ENCODE data around the gene BBOX1.
"Not testable (repeated sequence)": the region's sequence is repeated elsewhere in the genome, so short reads cannot be mapped to it uniquely, and the experiment has no call there.

Gene BBOX1

DNA sequence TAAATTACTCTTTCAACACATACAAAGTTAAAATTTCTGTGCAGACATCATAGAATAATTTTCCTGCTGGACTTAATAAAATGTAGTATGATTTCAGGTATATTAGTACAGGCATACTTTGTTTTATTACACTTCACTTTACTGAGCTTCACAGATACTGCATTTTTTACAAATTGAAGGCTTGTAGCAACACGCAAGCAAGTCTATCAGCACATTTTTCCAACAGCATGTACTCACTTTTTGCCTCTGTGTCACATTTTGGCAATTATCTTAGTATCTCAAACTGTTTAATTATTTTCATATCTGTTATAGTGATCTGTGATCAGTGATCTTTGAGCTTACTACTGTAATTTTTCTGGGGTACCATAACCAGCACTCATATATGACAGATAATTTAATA is 44.5 kb downstream of the BBOX1 start:
- no peak for DNase-seq (ENCODE audit: low read depth)

DNA sequence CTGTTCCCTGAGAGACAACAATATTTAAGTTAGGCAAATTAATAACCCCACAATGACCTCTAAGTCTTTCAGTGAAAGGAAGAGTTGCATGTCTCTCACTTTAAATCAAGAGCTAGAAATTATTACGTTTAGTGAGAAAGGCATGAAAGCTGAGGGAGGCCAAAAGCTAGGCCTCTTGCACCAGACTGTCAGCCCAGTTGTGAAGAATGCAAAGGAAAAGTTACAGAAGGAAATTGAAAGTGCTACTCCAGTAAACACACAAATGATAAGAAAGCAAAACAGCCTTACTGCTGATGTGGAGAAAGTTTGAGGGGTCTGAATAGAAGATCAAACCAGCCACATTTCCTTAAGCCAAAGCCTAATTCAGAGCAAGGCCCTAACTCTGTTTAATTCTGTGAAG is 45.0 kb downstream of the BBOX1 start:
- no peak for DNase-seq (ENCODE audit: low read depth)

DNA sequence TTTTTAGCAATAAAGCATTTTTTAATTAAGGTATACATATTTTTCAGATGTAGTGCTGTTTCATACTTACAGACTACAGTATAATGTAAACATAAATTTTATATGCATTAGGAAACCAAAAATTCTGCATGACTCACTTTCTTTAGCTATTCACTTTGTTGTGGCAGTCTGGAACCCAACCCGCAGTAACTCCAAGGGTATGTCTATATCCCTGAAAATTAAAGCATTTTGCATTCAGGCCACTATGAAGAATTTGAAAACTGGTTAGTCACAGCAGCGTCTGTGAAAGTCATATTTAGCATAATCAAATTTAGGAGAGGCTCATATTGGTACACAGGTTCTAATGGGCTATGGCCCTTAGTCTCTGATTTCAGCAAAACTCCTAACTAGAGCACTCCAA is 46.8 kb downstream of the BBOX1 start:
- DNase-seq (ENCODE audit: low read depth) = no peak

DNA sequence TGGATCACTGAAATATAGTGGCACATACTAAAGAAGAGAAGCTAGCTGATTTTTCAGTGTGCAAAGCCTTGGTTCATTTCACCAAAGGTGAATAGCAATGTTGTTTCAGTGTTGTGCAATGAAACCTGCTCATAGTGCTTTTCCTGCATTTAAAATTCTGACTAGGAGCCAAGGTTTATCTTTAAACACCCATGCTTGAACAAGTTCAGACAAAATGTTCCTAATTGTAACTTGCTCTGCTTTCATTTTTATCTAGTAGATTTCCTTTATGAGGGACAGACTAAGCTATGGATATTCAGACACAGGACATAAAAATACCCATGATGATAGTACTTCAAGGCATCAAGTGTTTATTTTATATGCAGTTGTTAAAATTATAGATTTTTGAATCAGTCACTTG is 47.7 kb downstream of the BBOX1 start:
- no peak for DNase-seq (ENCODE audit: low read depth)

DNA sequence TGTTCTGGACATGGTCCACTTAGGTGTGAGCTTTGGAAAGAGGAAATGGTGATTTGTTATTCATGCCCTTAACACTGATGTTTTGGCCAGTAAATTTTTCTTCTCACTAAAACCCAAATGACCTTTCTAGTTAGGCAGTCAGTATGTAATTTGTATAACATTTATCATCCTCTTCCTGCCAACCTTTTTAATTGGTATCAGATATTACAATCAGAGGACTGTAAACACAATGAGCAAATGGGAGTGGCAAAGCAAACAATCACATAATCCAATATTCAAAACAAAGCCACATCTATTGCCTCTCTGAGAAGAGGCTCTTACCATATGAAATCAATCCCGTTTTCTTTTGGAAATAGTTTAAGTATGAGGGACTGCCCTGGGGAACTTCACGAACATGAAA is 49.1 kb downstream of the BBOX1 start:
- DNase-seq (ENCODE audit: low read depth) = no peak

DNA sequence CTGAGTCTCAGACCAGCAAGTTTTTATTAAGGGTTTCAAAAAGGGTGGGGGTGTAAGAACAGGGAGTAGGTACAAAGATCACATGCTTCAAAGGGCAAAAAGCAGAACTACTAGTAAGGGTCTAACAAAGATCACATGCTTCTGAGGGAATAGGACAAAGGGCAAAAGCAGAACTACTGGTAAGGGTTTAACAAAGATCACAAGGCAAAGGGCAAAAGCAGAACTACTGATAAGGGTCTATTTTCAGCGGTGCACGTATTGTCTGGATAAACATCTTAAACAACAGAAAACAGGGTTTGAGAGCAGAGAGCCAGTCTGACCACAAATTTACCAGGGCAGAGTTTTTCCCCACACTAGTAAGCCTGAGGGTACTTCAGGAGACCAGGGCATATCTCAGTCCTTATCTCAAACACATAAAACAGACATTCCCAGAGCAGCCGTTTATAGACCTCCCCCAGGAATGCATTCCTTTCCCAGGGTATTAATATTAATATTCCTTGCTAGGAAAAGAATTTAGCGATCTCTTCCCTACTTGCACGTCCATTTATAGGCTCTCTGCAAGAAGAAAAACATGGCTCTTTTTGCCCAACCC is 49.8 kb downstream of the BBOX1 start:
- not testable (repeated sequence) for DNase-seq (ENCODE audit: low read depth)

DNA sequence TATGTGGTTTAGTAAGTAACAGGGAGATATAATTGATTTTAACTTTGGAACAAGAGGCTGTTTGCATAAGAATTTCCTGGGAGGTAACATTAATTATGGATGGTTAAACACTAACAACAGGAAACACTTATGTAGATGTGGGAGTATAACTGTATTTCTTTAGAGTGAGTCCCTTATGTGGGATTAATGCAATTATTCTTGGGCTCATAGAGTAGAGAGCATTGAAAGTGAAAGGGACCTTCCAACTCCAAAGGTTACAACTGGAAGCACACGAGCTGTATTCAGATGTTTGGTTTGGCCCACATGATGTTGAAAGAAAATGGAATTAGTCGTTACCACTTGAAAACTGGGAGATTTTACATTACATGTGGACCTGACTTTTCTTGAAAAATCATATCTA is 53.5 kb downstream of the BBOX1 start:
- DNase-seq (ENCODE audit: low read depth) = no peak

DNA sequence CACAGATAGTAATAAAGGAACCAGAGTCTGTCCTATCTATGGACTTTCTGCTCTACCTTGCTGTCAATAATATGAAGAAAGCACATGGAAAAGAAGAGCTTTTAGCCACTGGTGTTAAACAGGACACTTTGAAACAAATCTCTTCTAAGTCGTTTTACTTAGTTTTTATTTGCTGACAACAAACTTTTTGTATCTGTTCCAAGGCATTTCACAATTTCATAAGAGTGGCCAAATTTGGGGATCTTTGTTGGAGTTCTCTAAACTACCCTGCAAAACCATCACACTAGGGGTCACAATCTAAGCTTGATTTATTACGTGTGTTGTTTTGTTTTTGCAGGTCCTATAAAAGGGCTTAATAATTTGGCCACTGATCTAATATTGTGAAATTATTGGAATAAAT is 54.4 kb downstream of the BBOX1 start:
- DNase-seq (ENCODE audit: low read depth) = no peak

DNA sequence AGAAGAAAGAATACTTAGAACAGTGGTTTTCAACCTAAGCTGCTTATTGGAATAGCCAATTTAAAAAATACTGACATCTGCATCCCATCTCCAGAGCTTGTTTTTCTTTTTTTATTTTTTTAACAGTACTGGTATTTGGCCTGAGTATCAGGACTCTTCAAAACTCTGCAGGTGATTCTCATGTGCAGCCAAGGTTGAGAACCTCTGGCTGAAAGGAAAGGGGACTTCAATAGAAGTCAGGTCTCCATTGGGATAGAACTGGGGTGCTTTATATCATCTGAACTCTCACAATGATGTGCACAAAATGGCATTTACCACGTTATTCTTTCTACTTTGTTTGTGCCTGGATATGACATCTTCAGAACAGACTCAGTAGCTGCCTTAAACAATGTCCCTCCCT is 55.3 kb downstream of the BBOX1 start:
- no peak for DNase-seq (ENCODE audit: low read depth)

DNA sequence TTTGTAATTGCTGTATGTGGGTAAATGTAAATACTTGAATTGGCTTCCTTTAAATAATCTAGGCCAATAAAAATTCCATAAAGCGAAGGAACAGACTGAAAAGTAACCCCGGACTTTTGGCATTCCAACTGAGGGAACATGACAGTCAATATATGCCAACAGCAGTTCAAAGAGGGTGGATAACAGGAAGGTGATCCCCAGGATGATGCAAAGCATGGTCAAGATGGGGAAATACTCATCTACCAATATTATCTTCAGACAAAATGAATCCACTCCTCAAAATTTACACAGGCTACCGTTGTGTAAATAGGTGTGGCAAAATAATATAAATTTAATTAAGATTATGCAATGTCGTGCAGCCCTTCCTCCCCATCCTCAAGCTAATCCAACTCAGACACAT is 56.9 kb downstream of the BBOX1 start:
- no peak for DNase-seq (ENCODE audit: low read depth)

DNA sequence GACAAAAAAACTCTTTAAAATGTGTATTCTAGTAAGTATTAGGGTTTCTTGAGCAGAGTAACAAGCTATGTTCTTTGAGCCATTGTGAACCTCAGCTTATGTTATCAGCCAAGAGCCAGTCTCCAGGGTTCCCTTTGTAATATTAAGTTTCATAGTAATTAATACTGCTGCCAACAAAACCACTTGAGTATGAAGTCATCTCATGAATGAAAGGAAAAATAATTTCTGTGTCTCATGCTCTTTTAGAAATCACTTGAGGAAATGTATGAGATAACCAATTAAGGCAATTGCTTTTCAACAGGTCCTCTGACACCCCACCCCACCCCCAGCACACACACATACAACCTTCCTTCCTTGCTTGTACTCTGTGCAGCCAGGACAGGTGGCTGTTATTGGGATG is 59.9 kb downstream of the BBOX1 start:
- no peak for DNase-seq (ENCODE audit: low read depth)

DNA sequence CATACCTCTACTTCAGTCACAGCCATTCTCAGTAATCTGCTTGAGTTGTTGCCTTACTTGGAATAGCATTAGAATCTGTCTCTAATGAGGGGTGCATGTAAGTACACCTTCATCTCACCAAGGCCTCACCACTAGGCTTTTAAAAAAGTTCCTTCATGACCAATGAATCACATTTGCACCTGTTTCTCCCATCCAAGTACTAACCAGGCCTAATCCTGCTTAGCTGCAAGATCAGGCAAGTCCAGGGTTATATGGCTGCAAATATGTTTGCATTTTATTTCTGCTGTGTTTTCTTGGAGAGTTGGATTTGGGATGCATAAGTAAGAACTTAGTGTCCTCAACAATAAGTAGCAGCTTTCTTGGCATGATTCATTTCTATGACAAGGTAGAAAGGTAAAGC is 66.9 kb downstream of the BBOX1 start:
- no peak for DNase-seq (ENCODE audit: low read depth)

DNA sequence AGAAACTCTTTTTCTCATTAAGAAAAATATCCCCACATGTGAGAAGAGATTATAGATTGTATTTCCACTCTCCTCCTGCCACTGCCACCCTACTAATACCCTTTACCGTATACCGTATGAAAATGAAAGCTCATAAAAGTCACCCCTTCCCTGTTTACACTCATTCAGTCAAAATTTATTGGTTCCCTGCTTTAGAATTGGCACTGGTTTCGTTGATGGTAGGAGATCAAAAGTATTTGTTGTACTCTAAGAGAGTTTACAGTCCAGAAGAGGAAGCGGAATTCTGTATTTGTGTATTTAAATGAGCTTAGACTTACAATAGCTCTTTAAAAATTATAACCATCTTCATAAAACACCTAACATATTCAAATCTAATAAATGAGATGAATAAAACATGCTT is 68.2 kb downstream of the BBOX1 start:
- no peak for DNase-seq (ENCODE audit: low read depth)

DNA sequence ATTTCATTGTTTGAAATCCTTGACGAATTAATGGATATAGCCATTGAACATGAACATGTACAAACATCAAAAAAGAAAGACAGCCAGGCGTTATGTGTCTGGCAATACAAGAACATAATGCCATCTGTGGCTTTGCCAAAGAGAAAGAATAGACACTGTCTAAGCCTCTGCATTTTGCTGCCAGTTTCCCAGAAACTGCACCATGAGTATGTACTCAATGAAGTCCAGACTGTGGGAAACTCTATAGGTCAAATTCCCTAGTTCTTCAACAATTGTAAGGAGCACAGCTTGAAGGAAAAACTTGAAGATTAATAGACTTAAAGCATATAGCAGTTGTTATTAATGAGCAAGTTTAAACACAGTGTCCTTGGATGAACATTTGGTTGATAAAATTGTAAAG is 71.3 kb downstream of the BBOX1 start:
- DNase-seq (ENCODE audit: low read depth) = no peak

DNA sequence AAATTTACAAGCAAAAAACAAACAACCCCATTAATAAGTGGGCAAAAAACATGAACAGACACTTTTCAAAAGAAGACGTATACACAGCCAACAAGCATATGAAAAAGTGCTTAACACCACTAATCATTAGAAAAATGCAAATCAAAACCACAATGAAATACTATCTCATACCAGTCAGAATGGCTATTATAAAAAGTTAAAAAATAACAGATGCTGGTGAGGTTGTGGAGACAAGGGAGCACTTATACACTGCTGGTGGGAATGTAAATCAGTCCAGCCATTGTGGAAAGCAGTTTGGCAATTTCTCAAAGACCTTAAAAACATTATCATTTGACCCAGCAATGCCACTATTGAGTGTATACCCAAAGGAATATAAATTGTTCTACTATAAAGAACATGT is 72.3 kb downstream of the BBOX1 start:
- no peak for DNase-seq (ENCODE audit: low read depth)

DNA sequence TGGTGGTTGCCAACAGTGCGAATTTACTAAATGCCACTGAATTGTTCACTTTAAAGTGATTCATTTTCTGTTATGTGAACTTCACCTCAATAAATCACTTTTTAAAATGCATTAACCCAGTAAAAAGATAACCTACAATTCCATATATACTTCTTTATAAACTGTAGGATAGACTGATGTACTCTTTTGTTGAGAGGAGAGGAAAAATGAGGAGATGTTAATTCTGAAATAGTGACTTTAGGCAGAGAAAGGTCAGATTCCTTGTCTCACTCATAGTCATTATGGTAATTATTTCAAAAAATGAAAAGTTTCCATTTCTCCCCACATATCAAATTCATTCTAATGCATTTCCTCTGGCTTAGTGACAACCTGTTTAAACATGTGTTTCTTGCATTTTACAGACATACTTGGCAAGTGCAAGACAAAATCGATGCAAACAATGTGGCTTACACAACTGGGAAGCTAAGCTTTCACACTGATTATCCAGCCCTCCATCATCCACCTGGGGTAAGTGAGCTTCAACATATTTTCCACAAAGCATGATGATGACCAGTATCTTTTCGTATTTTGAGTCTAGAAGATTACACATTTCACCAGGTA is 74.5 kb downstream of the BBOX1 start:
- no peak for DNase-seq (ENCODE audit: low read depth)

DNA sequence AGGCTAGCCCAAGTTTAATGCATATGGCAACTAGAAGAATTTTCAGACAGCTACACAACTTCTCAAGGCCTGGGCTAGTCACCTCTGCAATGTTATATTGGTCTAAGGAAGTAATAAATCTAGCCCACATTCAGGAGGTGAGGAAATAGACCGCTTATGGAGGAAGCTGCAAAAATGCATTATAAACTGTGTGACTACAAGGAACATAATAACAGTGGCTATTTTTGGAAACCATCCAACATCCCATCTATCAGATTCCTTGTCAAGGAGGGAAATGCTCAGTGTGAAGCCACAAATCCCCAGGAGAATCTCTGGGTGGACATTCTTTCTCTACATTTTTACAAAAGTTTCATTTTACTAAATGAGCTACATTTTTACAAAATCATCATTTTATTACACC is 76.1 kb downstream of the BBOX1 start:
- no peak for DNase-seq (ENCODE audit: low read depth)

DNA sequence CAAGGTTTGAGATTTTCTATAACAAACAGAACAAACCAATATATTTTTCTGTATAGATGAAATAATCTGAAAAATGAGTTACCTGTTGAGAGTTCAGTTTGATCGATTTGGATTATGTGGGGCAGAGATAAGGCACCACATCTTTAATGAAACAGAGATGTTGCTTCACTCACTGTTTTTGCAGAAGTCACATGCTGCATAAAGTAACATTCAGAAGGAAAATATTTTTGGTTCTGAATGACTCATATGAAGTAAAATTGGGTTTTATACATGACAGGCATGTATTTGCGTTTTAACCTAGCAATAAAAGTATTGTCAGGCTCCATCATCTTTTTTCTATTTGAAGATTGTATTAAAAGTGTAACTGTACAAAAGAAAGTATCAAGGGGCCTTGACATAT is 77.8 kb downstream of the BBOX1 start:
- no peak for DNase-seq (ENCODE audit: low read depth)

DNA sequence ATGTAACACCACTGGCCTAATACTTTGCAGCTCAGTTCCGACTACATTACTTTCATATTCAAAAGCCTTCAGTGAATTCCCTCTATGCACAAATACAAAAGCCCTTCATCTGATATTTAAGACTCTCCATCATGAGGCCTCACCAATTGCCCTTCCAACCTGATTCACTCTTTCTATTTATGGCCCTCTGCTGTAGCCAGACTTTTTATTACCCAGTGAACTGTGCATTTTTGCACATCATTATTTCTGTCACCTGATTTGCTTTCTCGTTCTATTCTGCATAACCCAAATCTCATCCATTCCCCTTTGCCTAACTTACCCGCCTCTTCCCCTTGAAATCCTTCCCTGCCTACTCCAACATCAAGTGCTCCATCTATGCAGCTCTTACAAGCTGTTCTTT is 78.3 kb downstream of the BBOX1 start:
- DNase-seq (ENCODE audit: low read depth) = no peak

DNA sequence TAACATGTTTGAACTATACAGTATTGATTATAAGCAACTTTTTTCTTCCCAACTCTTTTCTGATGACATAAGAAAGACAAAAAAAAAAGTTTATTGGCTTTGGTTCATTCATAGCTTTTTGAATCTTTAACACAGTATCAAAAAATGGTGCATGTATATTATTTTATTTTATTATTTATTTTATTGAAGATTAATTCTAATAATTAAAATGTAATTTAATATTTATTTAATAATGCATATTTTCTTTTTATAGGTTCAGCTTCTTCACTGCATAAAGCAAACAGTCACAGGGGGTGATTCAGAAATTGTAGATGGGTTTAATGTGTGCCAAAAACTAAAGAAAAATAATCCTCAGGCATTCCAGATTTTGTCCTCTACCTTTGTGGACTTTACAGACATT is 78.8 kb downstream of the BBOX1 start:
- no peak for DNase-seq (ENCODE audit: low read depth)

DNA sequence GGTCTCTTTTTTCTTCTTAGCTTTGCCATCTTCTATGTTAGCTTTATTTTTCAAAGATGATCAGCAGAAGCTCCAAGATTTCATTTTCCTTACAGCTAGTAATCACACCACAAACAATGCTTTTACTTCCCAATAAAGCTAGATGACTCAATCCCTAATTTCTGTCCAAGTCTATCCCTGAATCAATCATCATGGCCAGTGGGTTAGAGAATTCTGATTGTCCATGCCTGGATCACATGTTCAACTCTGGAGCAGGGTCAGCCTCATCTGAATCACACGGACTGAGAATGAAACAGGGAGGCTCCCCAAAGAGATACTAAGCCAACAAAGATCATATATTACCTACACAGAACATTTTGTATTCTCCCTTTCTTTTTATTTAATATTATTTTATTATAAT is 79.6 kb downstream of the BBOX1 start:
- DNase-seq (ENCODE audit: low read depth) = no peak

DNA sequence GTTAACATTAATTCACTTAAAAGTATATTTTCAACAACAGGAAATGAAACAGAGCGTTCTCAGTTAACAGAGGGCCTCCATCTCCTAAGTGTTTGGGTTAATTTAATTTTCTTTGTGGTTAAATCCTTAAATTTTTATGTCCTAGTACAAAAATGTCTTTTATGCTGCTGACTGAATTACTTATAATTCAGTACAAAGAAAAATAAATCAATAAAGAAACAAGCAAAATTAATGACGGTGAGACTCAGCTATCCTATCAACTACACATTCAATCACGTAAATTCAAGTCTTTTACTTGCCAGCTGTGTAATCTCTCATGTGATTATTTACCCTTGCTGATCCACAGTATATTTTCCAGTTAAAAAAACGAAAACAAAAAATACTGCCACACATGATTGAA is 81.4 kb downstream of the BBOX1 start:
- no peak for DNase-seq (ENCODE audit: low read depth)

DNA sequence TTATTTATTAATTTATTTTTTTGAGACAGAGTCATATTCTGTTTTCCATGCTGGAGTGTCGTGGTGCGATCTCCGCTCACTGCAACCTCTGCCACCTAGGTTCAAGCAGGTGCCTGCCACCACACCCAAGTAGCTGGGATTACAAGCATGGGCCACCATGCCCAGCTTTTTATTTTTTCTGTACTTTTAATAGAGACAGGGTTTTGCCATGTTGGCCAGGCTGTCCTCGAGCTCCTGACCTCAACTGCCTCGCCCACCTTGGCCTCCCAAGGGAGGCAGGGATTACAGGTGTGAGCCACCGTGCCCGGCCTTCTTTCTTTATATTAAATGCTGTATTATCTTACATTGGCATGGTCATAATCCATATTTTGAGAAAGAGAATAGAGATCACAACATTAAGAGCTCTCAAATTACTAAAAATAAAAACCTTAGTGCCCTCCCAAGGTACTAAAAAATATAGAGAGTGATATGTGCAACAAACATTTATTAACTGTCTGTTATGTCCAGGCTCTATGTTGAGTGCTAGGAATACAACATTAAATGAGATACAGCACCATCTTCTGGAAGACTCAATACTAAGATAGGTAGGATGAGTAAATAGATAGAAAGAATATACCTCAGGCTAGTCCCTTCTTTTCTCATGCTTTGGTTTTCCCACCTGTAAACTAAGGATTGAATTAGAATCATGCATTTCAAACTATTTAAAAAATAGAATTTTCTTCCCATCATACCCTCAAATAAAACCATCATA is 84.1 kb downstream of the BBOX1 start:
- DNase-seq (ENCODE audit: low read depth) = no peak

DNA sequence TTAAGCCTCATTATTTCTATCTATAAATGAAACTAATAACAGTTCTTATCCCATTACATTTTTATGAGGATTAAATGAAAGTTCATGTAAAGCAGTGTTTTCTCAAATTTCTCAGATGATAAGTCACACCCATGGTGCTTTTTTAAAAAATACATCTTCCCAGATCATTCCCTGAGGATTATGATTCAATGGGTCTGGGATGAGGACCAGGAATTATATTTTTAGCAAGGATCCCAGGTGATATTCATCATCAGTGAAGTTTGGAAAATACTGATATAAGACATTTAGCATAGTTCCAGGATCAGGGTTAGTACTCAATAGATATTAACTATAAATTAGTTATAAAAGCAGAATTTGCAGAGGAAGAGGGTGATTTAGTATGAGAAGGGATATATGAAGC is 89.1 kb downstream of the BBOX1 start:
- no peak for DNase-seq (ENCODE audit: low read depth)
